KMS-11 (cell line): ENCODE measurements around the gene GANAB.
A peak's percentile ranks its signal among the peaks of the same experiment; 100 is the strongest.

Experiments used
- H2AFZ ChIP-seq: fragments of 200-600 bp; sonication (generic); 2 replicates; pipeline ENCODE4 v1.6.1; 2016; ENCODE audit warnings: antibody characterized with exemption, mixed run types, low read depth
- H3K27ac ChIP-seq: fragments of 200-600 bp; sonication (generic); 2 replicates; pipeline ENCODE4 v1.6.1; 2016; ENCODE audit warnings: mild to moderate bottlenecking, mixed run types
- H3K27me3 ChIP-seq: fragments of 200-600 bp; sonication (generic); 2 replicates; pipeline ENCODE4 v1.6.1; 2017; ENCODE audit warnings: mild to moderate bottlenecking, low read depth, mixed run types, moderate library complexity; ENCODE audit not compliant: insufficient read depth
- H3K36me3 ChIP-seq: fragments of 200-600 bp; sonication (generic); 2 replicates; pipeline ENCODE4 v1.6.1; 2017; ENCODE audit warnings: mild to moderate bottlenecking, mixed run types; ENCODE audit not compliant: insufficient read depth
- H3K4me1 ChIP-seq: fragments of 200-600 bp; sonication (generic); 2 replicates; pipeline ENCODE4 v1.6.1; 2016; ENCODE audit warnings: mild to moderate bottlenecking, low read depth, mixed run types; ENCODE audit not compliant: poor library complexity, severe bottlenecking
- H3K4me2 ChIP-seq: fragments of 200-600 bp; sonication (generic); 2 replicates; pipeline ENCODE4 v1.7.0; 2016; ENCODE audit warnings: mild to moderate bottlenecking, mixed run types
- H3K4me3 ChIP-seq: fragments of 200-600 bp; sonication (generic); IDR thresholded peaks from 2 replicates; pipeline ENCODE4 v1.6.1; 2017; ENCODE audit warnings: low read depth, low read length, mixed read lengths; ENCODE audit not compliant: insufficient read depth
- H3K79me2 ChIP-seq: fragments of 200-600 bp; sonication (generic); 2 replicates; pipeline ENCODE4 v1.6.1; 2016; ENCODE audit warnings: low read depth, mixed run types; ENCODE audit not compliant: insufficient read depth
- H3K9ac ChIP-seq: fragments of 200-600 bp; sonication (generic); 2 replicates; pipeline ENCODE4 v1.6.1; 2016; ENCODE audit warnings: mild to moderate bottlenecking, mixed run types
- H4K20me1 ChIP-seq: fragments of 200-600 bp; sonication (generic); 2 replicates; pipeline ENCODE4 v1.6.1; 2016; ENCODE audit warnings: mild to moderate bottlenecking, mixed run types; ENCODE audit not compliant: insufficient read depth
- CTCF ChIP-seq: fragments of 200-600 bp; sonication (generic); conservative IDR thresholded peaks from 2 replicates; pipeline ENCODE4 v1.6.1; 2017; ENCODE audit warnings: low read depth, mild to moderate bottlenecking, antibody characterized with exemption, low read length, moderate library complexity, mixed read lengths

GANAB gene

GRCh38 chr11:62644220-62644619 is 2.2 kb downstream of the GANAB start:
- Histone ChIP-seq H2AFZ (no peak overlapping the region), H4K20me1 (no peaks in the 10 kb centered on the region), H3K27ac (no peak overlapping the region), H3K36me3 (peaks cover 7% of the 10 kb centered on the region; the same call in 1 of the 2 replicates), H3K9ac (no peak overlapping the region), H3K4me3 (no peak overlapping the region), H3K27me3 (no peaks in the 10 kb centered on the region), H3K79me2 (peaks cover 57% of the 10 kb centered on the region), H3K4me2 (no peak overlapping the region), H3K4me1 (peaks cover 42% of the 10 kb centered on the region)
- TF ChIP-seq CTCF: no peak

GRCh38 chr11:62632492-62632891 is 13.9 kb downstream of the GANAB start:
- Histone ChIP-seq H3K4me2 (no peak overlapping the region), H3K4me3 (no peak overlapping the region), H3K27me3 (no peaks in the 10 kb centered on the region), H3K79me2 (no peaks in the 10 kb centered on the region; the same call in 1 of the 2 replicates), H2AFZ (no peak overlapping the region), H4K20me1 (no peaks in the 10 kb centered on the region), H3K36me3 (peaks cover 5% of the 10 kb centered on the region; the same call in 1 of the 2 replicates), H3K27ac (no peak overlapping the region), H3K4me1 (no peaks in the 10 kb centered on the region), H3K9ac (no peak overlapping the region)
- no peak for TF ChIP-seq CTCF

- Histone ChIP-seq H4K20me1 (no peaks in the 10 kb centered on the region), H3K4me1 (peaks cover under 1% of the 10 kb centered on the region), H3K9ac (no peak overlapping the region), H2AFZ (no peak overlapping the region), H3K4me3 (no peak overlapping the region), H3K4me2 (no peak overlapping the region), H3K36me3 (peaks cover 5% of the 10 kb centered on the region; the same call in 1 of the 2 replicates), H3K27me3 (no peaks in the 10 kb centered on the region), H3K27ac (no peak overlapping the region), H3K79me2 (no peaks in the 10 kb centered on the region)
- no peak for TF ChIP-seq CTCF
Observed at GRCh38 chr11:62627713-62628112, 18.7 kb downstream of the GANAB start.

- Histone ChIP-seq H3K9ac (peak overlapping the region; percentile 20; the same call in 1 of the 2 replicates), H3K4me2 (peak overlapping the region; percentile 47), H3K4me1 (peaks cover 22% of the 10 kb centered on the region), H3K36me3 (no peaks in the 10 kb centered on the region), H3K4me3 (no peak overlapping the region), H2AFZ (peak overlapping the region; percentile 70; the same call in 1 of the 2 replicates), H4K20me1 (no peaks in the 10 kb centered on the region), H3K79me2 (no peaks in the 10 kb centered on the region), H3K27ac (peak overlapping the region; percentile 56), H3K27me3 (no peaks in the 10 kb centered on the region)
- TF ChIP-seq CTCF: no peak
Observed at GRCh38 chr11:62622476-62623089, 23.8 kb downstream of the GANAB start.
